ENCODE data around the gene CGB5. TPM values are rescaled to one million over a fixed set of nuclear protein-coding genes. Genes with fewer than 3 reads are reported as not detected.

The CGB5 gene
- polyA plus RNA-seq, 2 of the 4 experiments (the other 2 are of a cell fraction), result 0.23 to 0.53 TPM

GRCh38 chr19:49080392-49080791, 36.7 kb downstream of the CGB5 start (continued):
- TF ChIP-seq BCL3 (IDR thresholded peaks at IDR 0.05) (no peak), MAZ (IDR thresholded peaks at IDR 0.05; ENCODE audit: borderline replicate concordance, low read depth, low read length) (no peak), HOXB13 (CRISPR knock-in tag; IDR thresholded peaks at IDR 0.05; ENCODE audit: low read depth) (no peak)

GRCh38 chr19:49081273-49081672, 37.6 kb downstream of the CGB5 start:
- ATAC-seq, result no peak
- no peak for TF ChIP-seq GATA3 (IDR thresholded peaks at IDR 0.05; ENCODE audit: borderline replicate concordance)
- no peak for TF ChIP-seq FOSB (CRISPR knock-in tag; IDR thresholded peaks at IDR 0.05)
- no peak for TF ChIP-seq TP53 (CRISPR knock-in tag; IDR thresholded peaks at IDR 0.05)
- TF ChIP-seq FOSL2 (IDR thresholded peaks at IDR 0.05), result no peak
- no peak for TF ChIP-seq FOSL2 (CRISPR knock-in tag; IDR thresholded peaks at IDR 0.05)
- TF ChIP-seq MAZ (IDR thresholded peaks at IDR 0.05; ENCODE audit: borderline replicate concordance, low read depth, low read length), result no peak
- TF ChIP-seq RCOR1 (IDR thresholded peaks at IDR 0.05; ENCODE audit: low read depth, low read length), result no peak
- TF ChIP-seq HOXB5 (CRISPR knock-in tag; IDR thresholded peaks at IDR 0.05), result no peak
- TF ChIP-seq RNF2 (IDR thresholded peaks at IDR 0.05; ENCODE audit: borderline replicate concordance, low read depth), result no peak
- TF ChIP-seq ZSCAN20 (CRISPR knock-in tag; IDR thresholded peaks at IDR 0.05), result no peak
- no peak for TF ChIP-seq RFX5 (IDR thresholded peaks at IDR 0.05)
- no peak for TF ChIP-seq RARB (CRISPR knock-in tag; IDR thresholded peaks at IDR 0.05)
- no peak for TF ChIP-seq ZNF302 (CRISPR knock-in tag; IDR thresholded peaks at IDR 0.05)
- no peak for TF ChIP-seq E2F6 (IDR thresholded peaks at IDR 0.05; ENCODE audit: borderline replicate concordance, low read depth)
- no peak for TF ChIP-seq SMC3 (IDR thresholded peaks at IDR 0.05)
- TF ChIP-seq CBX2 (IDR thresholded peaks at IDR 0.05; ENCODE audit: borderline replicate concordance, low read depth), result no peak
- no peak for TF ChIP-seq CHD4 (IDR thresholded peaks at IDR 0.05; ENCODE audit: borderline replicate concordance)
- TF ChIP-seq ELK1 (IDR thresholded peaks at IDR 0.05; ENCODE audit: low read depth, low read length), result no peak
- Histone ChIP-seq H3K4me1 (peaks cover 6% of the 10 kb centered on the region), H3K4me2 (no peak overlapping the region), H3K4me3 (no peak overlapping the region), H3K27ac (no peak overlapping the region), H3K9me3 (no peaks in the 10 kb centered on the region)
- ChIA-PET CTCF (interaction anchor here (0.6 to 2.6 kb wide), 7 partner anchors 14 to 293 kb away, joined by 3 to 18 read pairs (median 4); no protein-coding TSS in a partner anchor), POLR2A (no interaction called here)
- no peak for FAIRE-seq
- no peak for DNase-seq (ENCODE audit: low read depth in 1 of 2, low spot score in 1 of 2)
- 82% methylated on average over 1 of the region's 1 CpG for WGBS (ENCODE audit: missing lambda C conversion rate)

GRCh38 chr19:49084206-49085019, 40.8 kb downstream of the CGB5 start:
- 78% methylated on average over 26 of the region's 26 CpGs for whole genome bisulfite sequencing (ENCODE audit: missing lambda C conversion rate)
- Histone ChIP-seq H3K4me2 (peak overlapping the region; percentile 73), H3K4me3 (peak overlapping the region; percentile 27; the same call in 2 of the 3 replicates), H3K9me3 (no peaks in the 10 kb centered on the region), H3K27ac (peak overlapping the region; percentile 88 to 91), H3K4me1 (peaks cover 20% of the 10 kb centered on the region)
- DNase-seq (ENCODE audit: low read depth in 1 of 2, low spot score in 1 of 2), result no peak
- ATAC-seq, result peak in 1 of 2 experiments; percentile 21; a peak in 4 of 6 replicates
- FAIRE-seq, result no peak
- POLR2A ChIA-PET, result no interaction called here
- CTCF ChIA-PET, result interaction anchor here (0.8 to 2.6 kb wide), 6 partner anchors 10 to 141 kb away, joined by 3 to 13 read pairs (median 6); partner anchors contain the start of genes KCNA7 and LIN7B
- TF ChIP-seq CBX8 (IDR thresholded peaks at IDR 0.05) (no peak), REST (IDR thresholded peaks at IDR 0.05) (no peak), MAX (IDR thresholded peaks at IDR 0.05) (no peak), HEYL (CRISPR knock-in tag; IDR thresholded peaks at IDR 0.05) (no peak), POLR2AphosphoS2 (conservative IDR thresholded peaks at IDR 0.05; ENCODE audit: low read length) (no peak), MYC (IDR thresholded peaks at IDR 0.05; ENCODE audit: borderline replicate concordance, low read length) (no peak), HES2 (IDR thresholded peaks at IDR 0.05) (no peak), JUNB (IDR thresholded peaks at IDR 0.05) (no peak), SMC3 (IDR thresholded peaks at IDR 0.05) (no peak), ZSCAN20 (CRISPR knock-in tag; IDR thresholded peaks at IDR 0.05) (no peak), TFCP2L1 (CRISPR knock-in tag; IDR thresholded peaks at IDR 0.05) (no peak)

All from A549 (cell line).